ENCODE measurements around the gene MYL7.

MYL7 gene

GRCh38 chr7:44150966-44151941 lies 10.1 kb upstream of the MYL7 start:
- DNase-seq (ENCODE audit: extremely low read depth in 1 of 2, low read depth in 1 of 2) = no peak

- DNase-seq (ENCODE audit: extremely low read depth in 1 of 2, low read depth in 1 of 2) = no peak
These were observed 9.3 kb upstream of the MYL7 start for GRCh38 chr7:44150466-44150832.

- no peak for DNase-seq (ENCODE audit: extremely low read depth in 1 of 2, low read depth in 1 of 2)
These were observed 8.7 kb upstream of the MYL7 start for GRCh38 chr7:44149571-44150465.

GRCh38 chr7:44148961-44149536 lies 7.9 kb upstream of the MYL7 start:
- DNase-seq (ENCODE audit: extremely low read depth in 1 of 2, low read depth in 1 of 2) = no peak

- DNase-seq (ENCODE audit: extremely low read depth in 1 of 2, low read depth in 1 of 2) = no peak
These were observed 7.0 kb upstream of the MYL7 start for GRCh38 chr7:44148166-44148565.

GRCh38 chr7:44147026-44147991 lies 6.2 kb upstream of the MYL7 start:
- DNase-seq (ENCODE audit: extremely low read depth in 1 of 2, low read depth in 1 of 2) = no peak

GRCh38 chr7:44145969-44146911 lies 5.1 kb upstream of the MYL7 start:
- DNase-seq (ENCODE audit: extremely low read depth in 1 of 2, low read depth in 1 of 2) = peak; percentile 22 to 37

- peak; percentile 16 to 33 for DNase-seq (ENCODE audit: extremely low read depth in 1 of 2, low read depth in 1 of 2)
These were observed 4.4 kb upstream of the MYL7 start for GRCh38 chr7:44145479-44145968.

- no peak for DNase-seq (ENCODE audit: extremely low read depth in 1 of 2, low read depth in 1 of 2)
These were observed 3.9 kb upstream of the MYL7 start for GRCh38 chr7:44144968-44145478.

GRCh38 chr7:44144426-44144967 lies 3.4 kb upstream of the MYL7 start:
- DNase-seq (ENCODE audit: extremely low read depth in 1 of 2, low read depth in 1 of 2) = no peak

- DNase-seq (ENCODE audit: extremely low read depth in 1 of 2, low read depth in 1 of 2) = no peak
These were observed 2.6 kb upstream of the MYL7 start for GRCh38 chr7:44143646-44144250.

- DNase-seq (ENCODE audit: extremely low read depth in 1 of 2, low read depth in 1 of 2) = no peak
These were observed 896 bp upstream of the MYL7 start for GRCh38 chr7:44142028-44142427.

GRCh38 chr7:44140341-44140740 lies 791 bp downstream of the MYL7 start:
- DNase-seq (ENCODE audit: extremely low read depth in 1 of 2, low read depth in 1 of 2) = no peak

GRCh38 chr7:44139311-44140010 lies 1.7 kb downstream of the MYL7 start:
- DNase-seq (ENCODE audit: extremely low read depth in 1 of 2, low read depth in 1 of 2) = no peak

- no peak for DNase-seq (ENCODE audit: extremely low read depth in 1 of 2, low read depth in 1 of 2)
These were observed 2.4 kb downstream of the MYL7 start for GRCh38 chr7:44138698-44139097.

GRCh38 chr7:44136731-44137130 lies 4.4 kb downstream of the MYL7 start:
- DNase-seq (ENCODE audit: extremely low read depth in 1 of 2, low read depth in 1 of 2) = no peak

GRCh38 chr7:44134943-44135628 lies 6.0 kb downstream of the MYL7 start:
- no peak for DNase-seq (ENCODE audit: extremely low read depth in 1 of 2, low read depth in 1 of 2)
